ENCODE results near the gene UGGT1.

Gene UGGT1

GRCh38 chr2:128196026-128196425 lies 105.0 kb downstream of the UGGT1 start:
- Histone ChIP-seq H3K36me3 (ENCODE audit: insufficient read depth, low read length) (peaks cover 3% of the 10 kb centered on the region; the same call in 1 of the 2 replicates), H3K9me3 (ENCODE audit: insufficient read depth, low read depth, low read length) (no peaks in the 10 kb centered on the region), H3K4me1 (ENCODE audit: insufficient read depth, low read length, poor library complexity, severe bottlenecking) (no peaks in the 10 kb centered on the region), H3K9ac (ENCODE audit: low read depth, low read length, poor library complexity, severe bottlenecking) (no peak overlapping the region), H3K27me3 (ENCODE audit: insufficient read depth, low read length, poor library complexity, severe bottlenecking) (no peaks in the 10 kb centered on the region), H3K9me2 (replicated peaks; ENCODE audit: low read depth, low read length) (no peaks in the 10 kb centered on the region), H3K79me2 (ENCODE audit: insufficient read depth, low read length) (no peaks in the 10 kb centered on the region), H4K20me1 (ENCODE audit: insufficient read depth, low read length, poor library complexity, severe bottlenecking) (no peaks in the 10 kb centered on the region), H3F3A (ENCODE audit: low read depth) (no peaks in the 10 kb centered on the region), H3K4me3 (ENCODE audit: low read length, poor library complexity, severe bottlenecking) (no peak overlapping the region), H3K4me2 (ENCODE audit: low read depth, low read length, poor library complexity, severe bottlenecking) (no peak overlapping the region), H2AFZ (ENCODE audit: low read length) (no peak overlapping the region)
- no peak for TF ChIP-seq EZH2phosphoT487 (IDR thresholded peaks at IDR 0.05; ENCODE audit: borderline replicate concordance)
- TF ChIP-seq CTCF (conservative IDR thresholded peaks at IDR 0.05; ENCODE audit: low read length): no peak

DNA sequence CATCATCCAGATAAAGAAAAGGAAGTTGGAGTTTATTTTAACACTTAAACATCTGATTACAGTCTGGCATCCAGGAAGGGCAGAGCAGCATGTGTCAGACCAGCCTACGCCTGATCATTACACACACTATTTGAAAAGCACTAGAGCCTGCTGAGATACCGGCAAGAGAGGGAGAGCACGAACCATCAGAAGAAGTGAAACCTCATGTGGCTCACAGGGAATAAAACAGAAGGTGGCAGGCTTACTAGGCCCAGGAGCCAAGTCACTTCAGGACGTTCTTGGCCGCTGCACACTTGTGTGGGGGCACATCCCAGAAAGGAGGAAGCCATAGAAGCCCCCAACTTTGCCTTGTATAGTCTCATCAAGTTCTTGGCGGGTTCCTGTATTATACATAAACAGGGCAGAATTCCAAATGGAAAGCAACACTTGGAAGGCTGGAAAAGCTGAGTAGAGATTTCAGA lies 105.5 kb downstream of the UGGT1 start:
- no peaks in the 10 kb centered on the region for H3K9me2 ChIP-seq (replicated peaks; ENCODE audit: low read depth, low read length)
- no peak overlapping the region for H3K9ac ChIP-seq (ENCODE audit: low read depth, low read length, poor library complexity, severe bottlenecking)
- no peak overlapping the region for H3K4me2 ChIP-seq (ENCODE audit: low read depth, low read length, poor library complexity, severe bottlenecking)
- H3K36me3 ChIP-seq (ENCODE audit: insufficient read depth, low read length): no peaks in the 10 kb centered on the region; the same call in 1 of the 2 replicates
- H3K4me1 ChIP-seq (ENCODE audit: insufficient read depth, low read length, poor library complexity, severe bottlenecking): no peaks in the 10 kb centered on the region
- H3K4me3 ChIP-seq (ENCODE audit: low read length, poor library complexity, severe bottlenecking): no peak overlapping the region
- H4K20me1 ChIP-seq (ENCODE audit: insufficient read depth, low read length, poor library complexity, severe bottlenecking): no peaks in the 10 kb centered on the region
- no peaks in the 10 kb centered on the region for H3K79me2 ChIP-seq (ENCODE audit: insufficient read depth, low read length)
- H3K27me3 ChIP-seq (ENCODE audit: insufficient read depth, low read length, poor library complexity, severe bottlenecking): no peaks in the 10 kb centered on the region
- no peaks in the 10 kb centered on the region for H3K9me3 ChIP-seq (ENCODE audit: insufficient read depth, low read depth, low read length)
- H2AFZ ChIP-seq (ENCODE audit: low read length): no peak overlapping the region
- H3F3A ChIP-seq (ENCODE audit: low read depth): no peaks in the 10 kb centered on the region
- TF ChIP-seq CTCF (conservative IDR thresholded peaks at IDR 0.05; ENCODE audit: low read length): no peak

- H3K27me3 ChIP-seq (ENCODE audit: insufficient read depth, low read length, poor library complexity, severe bottlenecking): no peaks in the 10 kb centered on the region
- H3K9me3 ChIP-seq (ENCODE audit: insufficient read depth, low read depth, low read length): no peaks in the 10 kb centered on the region
- no peak for TF ChIP-seq CTCF (conservative IDR thresholded peaks at IDR 0.05; ENCODE audit: low read length)
- no peak for TF ChIP-seq EZH2phosphoT487 (IDR thresholded peaks at IDR 0.05; ENCODE audit: borderline replicate concordance)
- no peak overlapping the region for H2AFZ ChIP-seq (ENCODE audit: low read length)
- no peaks in the 10 kb centered on the region for H3F3A ChIP-seq (ENCODE audit: low read depth)
- H3K9me2 ChIP-seq (replicated peaks; ENCODE audit: low read depth, low read length): no peaks in the 10 kb centered on the region
- H3K9ac ChIP-seq (ENCODE audit: low read depth, low read length, poor library complexity, severe bottlenecking): no peak overlapping the region
- no peaks in the 10 kb centered on the region; the same call in 1 of the 2 replicates for H3K36me3 ChIP-seq (ENCODE audit: insufficient read depth, low read length)
- no peaks in the 10 kb centered on the region for H4K20me1 ChIP-seq (ENCODE audit: insufficient read depth, low read length, poor library complexity, severe bottlenecking)
- H3K4me2 ChIP-seq (ENCODE audit: low read depth, low read length, poor library complexity, severe bottlenecking): no peak overlapping the region
- H3K4me1 ChIP-seq (ENCODE audit: insufficient read depth, low read length, poor library complexity, severe bottlenecking): no peaks in the 10 kb centered on the region
- H3K79me2 ChIP-seq (ENCODE audit: insufficient read depth, low read length): no peaks in the 10 kb centered on the region
- no peak overlapping the region for H3K4me3 ChIP-seq (ENCODE audit: low read length, poor library complexity, severe bottlenecking)
These were observed 106.1 kb downstream of the UGGT1 start for GRCh38 chr2:128197059-128197458.
